Mucosa of rectum (tissue), 2 donors: ENCODE results near the gene TIMM44.

Experiments used
- H3K27ac ChIP-seq, 2 donors: one replicate each; pipeline ENCODE4 v1.7.0; 2013; ENCODE audit warnings: inconsistent platforms in 2 of 2, low read depth in 2 of 2, low read length in 2 of 2
- H3K27me3 ChIP-seq, 2 donors: one replicate each; pipeline ENCODE4 v1.7.0; 2013; ENCODE audit warnings: low read length in 2 of 2; ENCODE audit not compliant: control insufficient read depth in 2 of 2, insufficient read depth in 2 of 2
- H3K36me3 ChIP-seq, 2 donors: one replicate each; pipeline ENCODE4 v1.7.0; 2013; ENCODE audit warnings: low read length in 2 of 2; ENCODE audit not compliant: control insufficient read depth in 2 of 2, insufficient read depth in 2 of 2
- H3K4me1 ChIP-seq, 2 donors: one replicate each; pipeline ENCODE4 v1.7.0; 2013; ENCODE audit warnings: low read length in 2 of 2, mild to moderate bottlenecking in 1 of 2; ENCODE audit not compliant: control insufficient read depth in 2 of 2, insufficient read depth in 2 of 2
- H3K4me3 ChIP-seq, 2 donors: one replicate each; pipeline ENCODE4 v1.7.0; 2013; ENCODE audit warnings: low read length in 2 of 2
- H3K9ac ChIP-seq, 2 donors: one replicate each; pipeline ENCODE4 v1.7.0; 2013; ENCODE audit warnings: low read length in 2 of 2, low read depth in 1 of 2, mild to moderate bottlenecking in 1 of 2
- H3K9me3 ChIP-seq, 2 donors: one replicate each; pipeline ENCODE4 v1.7.0; 2013; ENCODE audit warnings: low read length in 2 of 2; ENCODE audit not compliant: control insufficient read depth in 2 of 2
- donor health status: healthy.
- donor health status: Normal muscosa, but diverticular disease.

TIMM44 gene

DNA sequence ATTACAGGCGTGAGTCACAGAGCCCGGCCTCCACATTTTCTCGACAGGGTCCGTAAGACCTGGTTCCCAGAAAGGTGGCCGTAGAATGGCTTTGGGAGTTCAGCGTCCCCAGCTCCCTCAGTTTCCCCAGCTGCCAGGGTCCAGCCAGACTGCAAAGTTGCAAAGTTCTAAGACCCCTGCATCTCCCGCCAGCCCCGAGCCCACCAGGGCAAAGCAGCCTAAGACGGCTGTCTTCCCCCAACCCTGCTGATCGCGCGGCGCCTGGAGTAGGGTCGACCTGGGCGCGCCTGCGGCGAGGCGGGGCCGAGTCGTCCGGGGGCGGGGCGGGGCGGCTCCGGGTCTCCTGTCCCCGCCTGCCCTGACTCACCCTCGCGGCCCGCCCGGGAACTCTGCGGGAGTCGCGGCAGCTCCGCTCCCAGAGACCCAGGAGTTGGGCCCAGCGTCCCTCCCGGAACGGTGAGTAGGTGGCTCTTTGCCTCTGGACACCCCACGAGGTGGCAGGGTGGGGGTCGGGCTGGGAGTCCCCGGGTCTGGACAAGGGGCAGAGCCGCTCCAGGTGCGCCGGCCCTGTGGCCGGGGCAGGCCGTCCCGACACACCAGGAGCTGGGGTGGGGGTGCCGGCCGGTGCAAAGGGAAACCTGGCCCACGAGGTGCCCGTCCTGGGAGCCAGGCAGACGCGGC lies 55.2 kb downstream of the TIMM44 start, which contains the start of gene LRRC8E:
Gene LRRC8E, plus strand, starts transcription at position 366 of the 681 bp plus-strand sequence. CDS start 7,094 bp downstream, outside the sequence.
- Histone ChIP-seq H3K27me3 (peaks cover 0 to 9% of the 10 kb centered on the region in 2 donors), H3K9me3 (no peaks in the 10 kb centered on the region), H3K4me3 (peak within 1 kb of the TSS; percentile 37 to 60), H3K4me1 (peaks cover 0 to 3% of the 10 kb centered on the region in 2 donors), H3K36me3 (no peaks in the 10 kb centered on the region), H3K9ac (peak within 1 kb of the TSS; percentile 34 to 76), H3K27ac (no peak within 1 kb of the TSS)

DNA sequence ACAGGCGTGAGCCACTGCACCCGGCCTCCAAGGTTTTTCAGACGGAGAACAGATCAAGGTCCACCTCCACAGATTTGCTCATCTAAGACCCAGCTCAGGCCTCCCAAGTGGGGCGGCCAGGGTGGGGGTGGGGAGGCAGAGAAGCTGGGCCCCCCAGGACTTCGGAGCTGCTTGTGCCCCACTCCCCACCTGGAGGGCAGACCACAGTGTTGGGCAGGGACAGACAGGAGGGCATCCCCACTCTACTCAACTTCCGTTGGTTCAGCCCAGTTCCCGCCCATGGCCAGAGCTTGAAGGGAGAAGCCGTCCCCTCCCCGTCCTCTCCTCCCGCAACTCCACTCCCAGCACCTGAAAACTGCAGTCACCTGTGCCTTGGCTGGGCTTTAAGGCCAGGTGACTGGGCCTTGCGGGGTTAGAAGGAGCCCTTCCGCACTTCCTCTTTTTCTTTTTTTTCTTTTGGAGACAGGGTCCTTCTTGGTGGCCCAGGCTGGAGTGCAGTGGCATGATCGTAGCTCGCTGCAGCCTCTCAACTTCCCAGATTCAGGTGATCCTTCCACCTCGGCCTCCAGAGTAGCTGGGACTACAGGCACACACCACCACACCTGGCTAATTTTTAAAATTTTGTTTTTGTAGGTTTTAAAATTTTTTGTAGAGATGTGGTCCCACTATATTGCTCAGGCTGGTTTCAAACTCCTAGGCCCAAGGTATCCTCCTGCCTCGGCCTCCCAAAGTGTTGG lies 55.9 kb downstream of the TIMM44 start:
- H3K27me3 ChIP-seq = peaks cover 0 to 9% of the 10 kb centered on the region in 2 donors
- H3K9ac ChIP-seq = no peak overlapping the region
- H3K4me3 ChIP-seq = no peak overlapping the region

DNA sequence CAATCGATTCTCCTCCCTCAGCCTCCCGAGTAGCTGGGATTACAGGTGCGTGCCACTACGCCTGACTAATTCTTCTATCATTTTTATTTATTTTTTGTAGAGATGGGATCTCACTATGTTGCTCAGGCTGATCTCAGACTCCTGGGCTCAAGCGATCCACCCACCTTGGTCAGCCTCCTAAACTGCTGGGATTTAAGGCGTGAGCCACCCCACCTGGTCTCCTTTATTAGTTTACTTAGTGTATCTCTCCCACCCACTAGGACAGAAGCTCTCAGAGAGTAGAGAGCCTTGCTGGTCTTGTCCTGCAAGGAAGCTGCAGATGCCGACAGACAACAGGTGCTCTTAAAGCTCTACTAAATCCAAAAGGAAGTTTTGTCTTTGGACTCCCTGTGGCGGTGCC lies 57.6 kb downstream of the TIMM44 start:
- no peaks in the 10 kb centered on the region for H3K9me3 ChIP-seq
- H3K4me1 ChIP-seq = peaks cover 0 to 3% of the 10 kb centered on the region in 2 donors
- no peak overlapping the region for H3K4me3 ChIP-seq
- no peaks in the 10 kb centered on the region for H3K36me3 ChIP-seq
- no peak overlapping the region for H3K27ac ChIP-seq
- no peak overlapping the region for H3K9ac ChIP-seq
- peaks cover 0 to 9% of the 10 kb centered on the region in 2 donors for H3K27me3 ChIP-seq

More for the DNA sequence above, 55.9 kb downstream of the TIMM44 start:
- Histone ChIP-seq H3K4me1 (peaks cover 0 to 3% of the 10 kb centered on the region in 2 donors), H3K9me3 (no peaks in the 10 kb centered on the region), H3K27ac (no peak overlapping the region), H3K36me3 (no peaks in the 10 kb centered on the region)

DNA sequence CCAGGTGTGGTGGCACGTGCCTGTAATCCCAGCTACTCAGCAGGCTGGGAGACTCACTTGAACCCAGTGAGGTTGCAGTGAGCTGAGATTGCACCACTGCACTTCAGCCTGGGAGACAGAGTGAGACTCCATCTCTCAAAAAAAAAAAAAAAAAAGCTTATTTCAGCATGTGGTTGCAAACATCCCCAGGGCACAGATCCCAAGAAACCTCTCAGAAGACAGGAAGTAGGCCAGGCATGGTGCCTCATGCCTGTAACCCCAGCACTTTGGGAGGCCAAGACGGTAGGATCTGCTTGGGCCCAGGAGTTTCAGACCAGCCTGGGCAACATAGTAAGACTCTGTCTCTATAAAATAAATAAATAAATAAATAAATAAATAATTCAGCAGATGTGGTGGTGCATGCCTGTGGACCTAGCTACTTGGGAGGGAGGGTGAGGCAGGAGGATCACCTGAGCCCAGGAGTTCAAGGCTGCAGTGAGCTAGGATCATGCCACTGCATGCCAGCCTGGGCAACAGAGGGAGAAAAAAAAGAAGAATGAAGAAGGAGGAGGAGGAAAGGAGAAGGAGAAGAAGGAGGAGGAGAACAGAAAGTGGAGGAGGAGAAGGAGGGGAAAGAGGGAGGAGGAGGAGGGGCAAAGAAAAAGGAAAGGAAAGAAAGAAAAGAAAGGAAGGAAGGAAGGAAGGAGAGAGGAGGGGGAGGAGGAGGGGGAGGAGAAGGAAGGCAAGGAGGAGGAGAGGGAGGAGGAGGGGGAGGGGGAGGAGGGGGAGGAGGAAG lies 59.5 kb downstream of the TIMM44 start:
- Histone ChIP-seq H3K9me3 (no peaks in the 10 kb centered on the region), H3K36me3 (no peaks in the 10 kb centered on the region), H3K4me1 (peaks cover 0 to 3% of the 10 kb centered on the region in 2 donors), H3K27ac (no peak overlapping the region), H3K4me3 (no peak overlapping the region), H3K9ac (no peak overlapping the region), H3K27me3 (peaks cover 0 to 8% of the 10 kb centered on the region in 2 donors)

DNA sequence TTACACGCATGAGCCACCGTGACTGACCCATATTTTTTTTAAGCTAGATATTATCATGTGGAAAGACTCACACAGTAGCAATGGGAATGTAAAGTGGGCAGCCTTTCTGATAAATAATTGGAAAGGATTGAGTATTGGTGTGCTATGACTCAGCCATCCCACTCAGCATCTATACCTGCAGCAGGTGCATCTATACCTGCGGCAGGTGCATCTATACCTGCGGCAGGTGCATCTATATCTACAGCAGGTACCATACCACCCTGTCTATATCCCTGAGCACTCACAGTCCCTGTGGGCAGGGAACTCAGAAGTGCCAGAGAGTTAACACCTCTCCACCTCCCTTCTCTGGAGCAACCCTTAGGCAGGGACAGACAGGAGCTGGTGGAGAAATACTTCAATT lies 60.4 kb downstream of the TIMM44 start:
- no peaks in the 10 kb centered on the region for H3K9me3 ChIP-seq
- H3K27ac ChIP-seq = no peak overlapping the region
- H3K27me3 ChIP-seq = peaks cover 0 to 5% of the 10 kb centered on the region in 2 donors
- no peaks in the 10 kb centered on the region for H3K4me1 ChIP-seq
- H3K4me3 ChIP-seq = no peak overlapping the region
- H3K9ac ChIP-seq = no peak overlapping the region
- H3K36me3 ChIP-seq = no peaks in the 10 kb centered on the region

DNA sequence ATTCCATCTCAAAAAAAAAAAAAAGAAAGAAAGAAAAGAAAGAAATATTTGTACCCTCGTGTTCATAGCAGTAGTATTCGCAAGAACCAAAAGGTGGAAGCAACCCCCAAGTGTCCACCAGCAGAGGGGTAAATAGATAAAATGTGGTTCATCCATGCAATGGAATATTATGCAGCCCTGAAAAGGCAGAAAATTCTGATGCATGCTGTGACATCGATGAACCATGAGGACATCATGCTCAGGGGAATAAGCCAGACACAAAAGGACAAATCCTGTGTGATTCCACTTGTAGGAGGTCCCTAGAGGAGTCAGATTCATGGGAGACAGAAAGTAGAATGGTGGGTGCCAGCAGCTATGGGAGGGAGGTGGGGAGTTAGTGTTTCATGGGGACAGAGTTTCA lies 61.6 kb downstream of the TIMM44 start:
- H3K4me3 ChIP-seq = no peak overlapping the region
- H3K27ac ChIP-seq = no peak overlapping the region
- H3K36me3 ChIP-seq = no peaks in the 10 kb centered on the region
- peaks cover 0 to 2% of the 10 kb centered on the region in 2 donors for H3K27me3 ChIP-seq
- H3K9me3 ChIP-seq = no peaks in the 10 kb centered on the region
- H3K9ac ChIP-seq = no peak overlapping the region
- no peaks in the 10 kb centered on the region for H3K4me1 ChIP-seq

DNA sequence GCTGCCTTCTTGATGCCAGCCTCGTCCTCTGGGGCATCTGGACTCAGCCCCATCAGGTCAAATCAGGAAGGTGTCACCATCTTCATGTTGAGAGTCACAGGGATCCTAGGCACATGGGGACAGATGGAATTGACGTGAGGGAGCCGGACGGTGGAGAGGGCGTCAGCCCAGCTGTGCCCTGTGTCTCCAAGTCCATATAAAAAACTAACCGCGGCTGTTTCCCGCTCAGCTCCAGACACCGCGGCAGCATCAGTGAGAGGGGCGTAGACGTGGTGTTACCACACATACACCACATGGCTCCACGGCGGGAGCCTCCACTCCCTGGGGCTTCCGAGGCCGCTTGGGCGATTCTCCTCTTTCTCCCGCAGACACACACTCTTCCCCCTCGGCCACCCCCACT lies 63.6 kb downstream of the TIMM44 start:
- H3K27me3 ChIP-seq = peaks cover 2 to 6% of the 10 kb centered on the region in 2 donors
- H3K9me3 ChIP-seq = no peaks in the 10 kb centered on the region
- H3K27ac ChIP-seq = no peak overlapping the region
- no peaks in the 10 kb centered on the region for H3K36me3 ChIP-seq
- no peak overlapping the region for H3K9ac ChIP-seq
- no peak overlapping the region for H3K4me3 ChIP-seq
- H3K4me1 ChIP-seq = no peaks in the 10 kb centered on the region

DNA sequence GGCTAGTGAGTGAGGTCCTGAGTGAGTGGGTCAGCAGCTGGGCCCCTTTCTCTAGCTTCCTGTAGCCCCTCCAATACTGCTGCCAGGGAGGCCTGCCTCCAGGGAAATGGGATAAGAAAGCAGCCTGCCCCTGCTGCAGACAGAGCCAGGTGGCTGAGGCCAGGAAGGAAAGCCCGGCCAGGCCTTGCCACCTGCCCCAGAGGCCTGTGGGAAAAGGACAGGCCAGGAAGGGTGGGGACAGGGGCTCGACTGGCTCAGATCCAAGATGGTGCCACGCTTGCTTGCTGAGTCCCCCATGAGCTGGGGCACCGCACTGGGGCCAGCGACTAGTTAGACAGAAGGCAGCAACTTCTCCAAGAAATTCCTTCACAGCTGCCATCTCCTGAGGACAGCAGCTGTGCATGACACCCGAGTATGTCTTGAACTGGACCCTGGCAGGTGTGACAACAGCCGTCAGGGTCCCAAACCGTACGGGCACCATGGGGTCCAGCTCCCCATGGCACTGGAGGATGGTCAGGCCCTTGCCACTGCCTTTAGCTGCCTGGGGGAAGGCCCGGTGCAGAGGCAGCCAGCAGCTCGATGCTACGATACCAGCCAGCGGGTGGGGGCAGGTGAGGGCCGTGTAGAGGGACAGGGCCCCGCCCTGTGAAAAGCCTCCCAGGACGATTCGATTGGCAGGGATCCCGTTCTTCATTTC lies 64.2 kb downstream of the TIMM44 start:
- Histone ChIP-seq H3K9ac (no peak overlapping the region), H3K27ac (no peak overlapping the region), H3K27me3 (peaks cover 6 to 11% of the 10 kb centered on the region in 2 donors), H3K9me3 (no peaks in the 10 kb centered on the region), H3K36me3 (no peaks in the 10 kb centered on the region), H3K4me1 (peaks cover 0 to 2% of the 10 kb centered on the region in 2 donors), H3K4me3 (no peak overlapping the region)

DNA sequence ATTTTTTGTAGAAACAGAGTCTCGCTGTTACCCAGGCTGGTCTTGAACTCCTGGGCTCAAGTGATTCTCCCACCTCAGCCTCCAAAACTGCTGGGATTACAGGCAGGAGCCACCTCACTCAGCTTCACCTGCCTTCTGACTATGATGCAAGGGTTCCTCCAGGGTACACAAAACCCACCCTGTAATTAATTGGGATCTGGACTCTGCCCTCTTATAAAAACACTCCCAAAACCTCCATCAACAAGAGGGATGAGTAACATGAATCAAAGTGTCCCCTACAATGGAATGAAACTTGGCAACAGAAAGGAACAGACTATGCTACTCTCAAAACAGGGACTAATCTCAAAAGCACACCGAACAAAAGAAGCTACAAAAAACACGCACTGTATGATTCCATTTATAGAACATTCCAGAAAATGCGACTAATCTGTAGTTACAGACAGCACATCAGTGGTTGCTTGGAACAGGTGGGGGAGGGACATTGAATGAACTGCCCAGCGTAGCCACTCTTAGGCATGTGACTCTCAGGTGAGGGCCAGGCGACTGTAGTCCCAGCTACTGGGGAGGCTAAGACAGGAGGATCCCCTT lies 66.1 kb downstream of the TIMM44 start:
- Histone ChIP-seq H3K4me1 (peaks cover 0 to 5% of the 10 kb centered on the region in 2 donors), H3K9ac (no peak overlapping the region), H3K36me3 (no peaks in the 10 kb centered on the region), H3K27ac (no peak overlapping the region), H3K4me3 (no peak overlapping the region), H3K27me3 (peaks cover 13 to 19% of the 10 kb centered on the region in 2 donors), H3K9me3 (no peaks in the 10 kb centered on the region)
